K562 treated with DMSO at 1 percent for 12 hours (cell line): ENCODE results near the gene SLC1A4. TPM values are rescaled to one million over a fixed set of nuclear protein-coding genes. Genes with fewer than 3 reads are reported as not detected.

Experiments used
- total RNA-seq: library from RNA; unstranded; fragments of 300-600 nt; gene quantifications from 2 replicates; pipeline ENCODE4 v1.2.3, GENCODE V29; 2022; ENCODE audit not compliant: insufficient read depth

Gene SLC1A4
- 17.9 and 41.3 TPM in 2 replicates for total RNA-seq

GRCh38 chr2:64989126-64989981 lies at the start of gene SLC1A4:
SLC1A4 (plus strand) TSS chr2:64989399; CDS start chr2:64989644, 245 bp downstream.

GRCh38 chr2:65056215-65057053 lies 67.2 kb downstream of the SLC1A4 start, which contains the start of gene CEP68:
CEP68 (plus strand) TSS chr2:65056416; CDS start chr2:65069445, 13,029 bp downstream.

Other genes with a start within 250 kb of the SLC1A4 start
- 3.4 and 8.2 TPM in 2 replicates for gene CEP68, start 67.0 kb downstream of the SLC1A4 start, total RNA-seq
- 71.1 and 110 TPM in 2 replicates for gene RAB1A, start 140.7 kb downstream of the SLC1A4 start, total RNA-seq
- 72.3 and 222 TPM in 2 replicates for gene ACTR2, start 238.4 kb downstream of the SLC1A4 start, total RNA-seq